B cell (primary cell): Measurements from ENCODE around the gene NEAT1. TPM values are rescaled to one million over a fixed set of nuclear protein-coding genes. Genes with fewer than 3 reads are reported as not detected.

ENCODE experiments used
- ATAC-seq: fragments of 200-7000 bp; cut with Tn5 transposase; one replicate; pipeline ENCODE4 v1.10.0; 2021; ENCODE audit warnings: low read depth, mild to moderate bottlenecking, moderate number of reproducible peaks, moderate library complexity
- CTCF ChIA-PET: fragments of 350-600 bp; sonication (Branson Sonifier 250); formaldehyde crosslinking; loops from one replicate; lab custom pipeline; 2021; ENCODE audit warnings: antibody characterized with exemption, inconsistent platforms; lab: Charles Lee
- POLR2A ChIA-PET: fragments of 350-600 bp; sonication (Branson Sonifier 250); formaldehyde crosslinking; loops from one replicate; lab custom pipeline; 2021; ENCODE audit warnings: antibody characterized with exemption; lab: Charles Lee
- DNase-seq: peaks from one replicate; pipeline ENCODE4 v3.0.0; 2013
- H2AFZ ChIP-seq: 2 replicates; pipeline ENCODE4 v1.6.1; 2012; ENCODE audit warnings: mild to moderate bottlenecking, low read depth, low read length; ENCODE audit not compliant: insufficient read depth, poor library complexity, severe bottlenecking
- H3K27ac ChIP-seq, 2 donors: 1 replicate in 1 of 2; 2 replicates in 1 of 2; pipeline ENCODE4 v1.5.1; 2012 to 2013; ENCODE audit warnings: low read length in 2 of 2, mild to moderate bottlenecking in 2 of 2, moderate library complexity in 1 of 2
- H3K27me3 ChIP-seq, 4 experiments: fragments of 200-600 bp in 1 of 4; sonication (generic) in 1 of 4; replicated peaks in 1 of 4; 1 replicate in 2 of 4; 2 replicates in 2 of 4; pipeline versions ENCODE4 v1.6.1 to v1.7.0; 2013 to 2016; ENCODE audit warnings: low read length in 3 of 4, mild to moderate bottlenecking in 2 of 4, mixed read lengths in 1 of 4, moderate library complexity in 1 of 4; ENCODE audit not compliant: insufficient read depth in 4 of 4, control insufficient read depth in 3 of 4; ENCODE audit errors: control extremely low read depth in 1 of 4
- H3K36me3 ChIP-seq, 2 experiments: replicated peaks in 1 of 2; 1 replicate in 1 of 2; 2 replicates in 1 of 2; pipeline versions ENCODE4 v1.6.1 to v1.7.1; 2013; ENCODE audit warnings: low read length in 1 of 2; ENCODE audit not compliant: insufficient read depth in 2 of 2, control insufficient read depth in 1 of 2; ENCODE audit errors: control extremely low read depth in 1 of 2, extremely low read depth in 1 of 2
- H3K4me1 ChIP-seq, 2 donors: fragments of 200-600 bp in 1 of 2; sonication (generic) in 1 of 2; 1 replicate in 1 of 2; 2 replicates in 1 of 2; pipeline versions ENCODE4 v1.5.1 to v1.6.1; 2013 to 2017; ENCODE audit warnings: low read length in 2 of 2; ENCODE audit not compliant: control insufficient read depth in 2 of 2, insufficient read depth in 2 of 2
- H3K4me2 ChIP-seq: replicated peaks from 2 replicates; pipeline ENCODE3; 2012; ENCODE audit warnings: mild to moderate bottlenecking, low read depth, low read length; ENCODE audit not compliant: poor library complexity, severe bottlenecking
- H3K4me3 ChIP-seq, 5 experiments: fragments of 200-600 bp in 1 of 5; sonication (generic) in 1 of 5; 1 replicate in 3 of 5; 2 replicates in 2 of 5; pipeline versions ENCODE4 v1.5.1 to v1.7.0; 2011 to 2016; ENCODE audit warnings: low read length in 4 of 5, mild to moderate bottlenecking in 4 of 5, low read depth in 2 of 5, control low read depth in 1 of 5, moderate library complexity in 1 of 5; ENCODE audit not compliant: insufficient read depth in 1 of 5; ENCODE audit errors: control extremely low read depth in 1 of 5, extremely low read depth in 1 of 5
- H3K79me2 ChIP-seq: fragments of 200-600 bp; sonication (generic); one replicate; pipeline ENCODE4 v1.6.0; 2016; ENCODE audit warnings: low read length; ENCODE audit not compliant: control insufficient read depth, insufficient read depth
- H3K9ac ChIP-seq: fragments of 200-600 bp; sonication (generic); 2 replicates; pipeline ENCODE4 v1.6.1; 2017; ENCODE audit warnings: mild to moderate bottlenecking, low read length, moderate library complexity
- H3K9me3 ChIP-seq, 3 donors: one replicate each; pipeline versions ENCODE4 v1.6.1 to v1.7.1; 2013; ENCODE audit warnings: low read length in 2 of 3; ENCODE audit not compliant: control insufficient read depth in 2 of 3, insufficient read depth in 1 of 3; ENCODE audit errors: control extremely low read depth in 1 of 3
- H4K20me1 ChIP-seq: 2 replicates; pipeline ENCODE4 v1.6.0; 2012; ENCODE audit warnings: mild to moderate bottlenecking, low read length; ENCODE audit not compliant: insufficient read depth, control insufficient read depth, poor library complexity, severe bottlenecking
- H3K27ac Mint-ChIP-seq: one replicate; pipeline ENCODE4 v1.8.0; 2021; ENCODE audit warnings: mixed read lengths
- H3K27me3 Mint-ChIP-seq: one replicate; pipeline ENCODE4 v1.8.0; 2021; ENCODE audit warnings: mixed read lengths
- H3K4me1 Mint-ChIP-seq: one replicate; pipeline ENCODE4 v1.8.0; 2021; ENCODE audit warnings: mixed read lengths
- H3K4me3 Mint-ChIP-seq: one replicate; pipeline ENCODE4 v1.8.0; 2021; ENCODE audit warnings: mixed read lengths
- H3K9me3 Mint-ChIP-seq: one replicate; pipeline ENCODE4 v1.8.0; 2022; ENCODE audit warnings: mixed read lengths; ENCODE audit not compliant: insufficient read depth
- CTCF ChIP-seq: fragments of 200-600 bp; IDR thresholded peaks from one replicate; pipeline ENCODE4 v1.8.0; 2022; ENCODE audit warnings: antibody characterized with exemption, mild to moderate bottlenecking
- EZH2 ChIP-seq: IDR thresholded peaks from 2 replicates; pipeline ENCODE4 v1.6.1; 2012; ENCODE audit warnings: borderline replicate concordance, low read depth, mild to moderate bottlenecking, moderate library complexity, low read length; ENCODE audit not compliant: insufficient read depth, poor library complexity, severe bottlenecking
- WGBS: methylation state at CpG from one replicate; pipeline ENCODE4 v1.1.5; 2013; ENCODE audit warnings: missing lambda C conversion rate; ENCODE audit not compliant: insufficient coverage; 5-methylcytosine and 5-hydroxymethylcytosine counted together
- intact Hi-C: fragments of 100-400 bp; cut with micrococcal nuclease; formaldehyde crosslinking; loops from one replicate; pipeline ENCODE4 v1.10.0; 2022
- polyA plus RNA-seq: library from polyadenylated mRNA; depleted of rRNA; stranded (reverse); fragments of >200 nt; gene quantifications from 2 replicates; pipeline ENCODE4 v1.2.3, GENCODE V29; 2012
- total RNA-seq, 2 donors: library from RNA; stranded (reverse); fragments of 120-200 nt in 1 of 2; gene quantifications; 1 replicate in 1 of 2; 2 replicates in 1 of 2; pipeline versions ENCODE4 v1.2.3 to v1.2.4, GENCODE V29; 2013 to 2022

The NEAT1 gene
- total and polyA plus RNA-seq, 2 donors (not counting 1 experiment from before 2014, with no cell fraction given), result 66.7 to 1,642 TPM

- Mint-ChIP-seq H3K9me3 (no peaks in the 10 kb centered on the region), H3K4me3 (no peak overlapping the region), H3K27me3 (no peaks in the 10 kb centered on the region), H3K4me1 (peaks cover 28% of the 10 kb centered on the region), H3K27ac (peak overlapping the region; percentile 32)
- H4K20me1 ChIP-seq, result no peaks in the 10 kb centered on the region
- H3K36me3 ChIP-seq, result no peaks in the 10 kb centered on the region
- H3K79me2 ChIP-seq, result peaks cover 13% of the 10 kb centered on the region
- no peaks in the 10 kb centered on the region for H3K9me3 ChIP-seq
- H3K4me2 ChIP-seq, result peak overlapping the region; percentile 15
- intact Hi-C loops, result no loop called here
- no peak overlapping the region for H3K4me3 ChIP-seq
- ChIA-PET CTCF (interaction anchor here (0.7 to 1.6 kb wide), 14 partner anchors 9 to 102 kb away, joined by 3 to 11 read pairs (median 5); no protein-coding TSS in a partner anchor), POLR2A (interaction anchor here (0.6 to 13.6 kb wide), 4 partner anchors 9 to 53 kb away, joined by 3 to 366 read pairs (median 3); partner anchors contain the start of gene MALAT1)
- H3K9ac ChIP-seq, result no peak overlapping the region
- TF ChIP-seq CTCF (peak; percentile 31), EZH2 (no peak)
- H3K27ac ChIP-seq, result no peak overlapping the region
- peaks cover 13 to 28% of the 10 kb centered on the region in 2 donors for H3K4me1 ChIP-seq
- H2AFZ ChIP-seq, result no peak overlapping the region
- 10% methylated on average over 3 of the region's 3 CpGs for WGBS
- no peaks in the 10 kb centered on the region for H3K27me3 ChIP-seq
- DNase-seq (peak; percentile 66), ATAC-seq (no peak)
Observed at GRCh38 chr11:65468874-65469333, 46.3 kb downstream of the NEAT1 start.

GRCh38 chr11:65470433-65471049 is 47.9 kb downstream of the NEAT1 start:
- CTCF ChIA-PET, result interaction anchor here (1.3 to 2.8 kb wide), 6 partner anchors 9 to 54 kb away, joined by 4 to 30 read pairs (median 8); partner anchors contain the start of gene MALAT1
- no peaks in the 10 kb centered on the region for H3K27me3 Mint-ChIP-seq
- TF ChIP-seq EZH2, result no peak
- no peak for TF ChIP-seq CTCF
- WGBS, result 98% methylated on average over 6 of the region's 8 CpGs
- intact Hi-C loops, result no loop called here
- H3K9me3 Mint-ChIP-seq, result no peaks in the 10 kb centered on the region
- H3K9me3 ChIP-seq, result no peaks in the 10 kb centered on the region
- H3K27me3 ChIP-seq, result no peaks in the 10 kb centered on the region
- H3K79me2 ChIP-seq, result peaks cover 13% of the 10 kb centered on the region
- no peak overlapping the region for H3K27ac ChIP-seq
- H4K20me1 ChIP-seq, result no peaks in the 10 kb centered on the region
- H3K4me1 ChIP-seq, result peaks cover 13 to 28% of the 10 kb centered on the region in 2 donors
- H3K27ac Mint-ChIP-seq, result peak overlapping the region; percentile 82
- H3K36me3 ChIP-seq, result no peaks in the 10 kb centered on the region
- H3K9ac ChIP-seq, result no peak overlapping the region
- peak overlapping the region; percentile 37 for H3K4me3 Mint-ChIP-seq
- H2AFZ ChIP-seq, result no peak overlapping the region
- peaks cover 29% of the 10 kb centered on the region for H3K4me1 Mint-ChIP-seq
- H3K4me3 ChIP-seq, result no peak overlapping the region
- H3K4me2 ChIP-seq, result no peak overlapping the region
- DNase-seq (no peak), ATAC-seq (no peak)
- POLR2A ChIA-PET, result interaction anchor here (0.6 to 13.6 kb wide), 7 partner anchors 23 to 620 kb away, joined by 3 to 366 read pairs (median 4); partner anchors contain the start of gene MALAT1
